Measurements from ENCODE around the gene IFNL1. TPM values are rescaled to one million over a fixed set of nuclear protein-coding genes. Genes with fewer than 3 reads are reported as not detected.

The IFNL1 gene
- total RNA-seq, 1 experiment from 2014 or later: 1.0 TPM

DNA sequence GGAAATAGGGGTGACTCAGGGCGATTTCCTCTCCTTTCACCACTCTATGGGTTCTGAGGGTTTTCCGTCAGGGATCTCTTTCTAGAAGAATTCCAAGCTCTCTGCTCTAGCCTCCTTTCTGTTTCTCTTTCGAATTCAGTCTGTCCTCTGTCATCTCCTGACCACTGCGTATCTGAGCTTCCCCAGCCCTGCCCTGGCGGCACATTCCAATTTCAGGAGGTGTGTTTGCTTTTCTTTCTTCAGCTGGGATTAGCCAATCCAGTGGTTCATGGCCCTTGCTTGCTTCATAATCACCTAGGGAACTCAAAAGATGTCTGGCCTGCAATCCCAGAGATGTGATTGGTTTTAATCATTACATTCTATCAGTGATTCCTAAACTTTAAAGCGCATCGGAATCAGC is 18.6 kb upstream of the IFNL1 start:
- no peak for TF ChIP-seq CTCF (IDR thresholded peaks at IDR 0.05; ENCODE audit: unreplicated experiment)
- DNase-seq: peak; percentile 57
- H3K36me3 Mint-ChIP-seq (ENCODE audit: insufficient read depth, unreplicated experiment): no peaks in the 10 kb centered on the region
- no peaks in the 10 kb centered on the region for H3K9me3 Mint-ChIP-seq (ENCODE audit: low read depth, unreplicated experiment)
- intact Hi-C loops (cut with micrococcal nuclease; ENCODE audit: unreplicated experiment): no loop called here
- CTCF ChIA-PET: no interaction called here
- no peak overlapping the region for H3K4me3 Mint-ChIP-seq (ENCODE audit: low read depth, unreplicated experiment)
- no peaks in the 10 kb centered on the region for H3K4me1 Mint-ChIP-seq (ENCODE audit: low read depth, unreplicated experiment)
- BruUV-seq (replicated peaks): no TSS peak
- peaks cover 44% of the 10 kb centered on the region for H3K27me3 Mint-ChIP-seq (ENCODE audit: unreplicated experiment)
- H3K27ac Mint-ChIP-seq (ENCODE audit: unreplicated experiment): no peak overlapping the region

DNA sequence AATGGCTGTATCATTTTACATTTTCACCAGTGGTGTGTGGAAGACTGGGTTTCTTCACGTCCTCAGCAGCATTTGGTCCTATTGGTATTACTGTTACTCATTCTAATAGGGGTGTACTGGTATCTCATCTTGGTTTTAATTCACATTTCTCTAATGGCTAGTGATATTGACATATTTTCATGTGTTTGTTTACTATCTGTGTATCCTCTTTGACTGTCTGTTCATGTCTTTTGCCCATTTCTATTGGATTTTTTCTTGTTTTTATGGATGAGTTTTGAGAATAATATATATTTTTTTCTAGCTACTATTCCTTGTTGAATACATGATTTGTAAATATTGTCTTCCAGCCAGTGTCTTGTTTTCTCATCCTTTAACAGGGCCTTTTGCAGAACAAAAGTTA is 14.2 kb upstream of the IFNL1 start:
- CTCF ChIA-PET: interaction anchor here (0.7 kb wide), 1 partner anchor 9 kb away, joined by 3 read pairs; no protein-coding TSS in a partner anchor
- intact Hi-C loops (cut with micrococcal nuclease; ENCODE audit: unreplicated experiment): no loop called here

GRCh38 chr19:39284032-39284431 is 12.2 kb upstream of the IFNL1 start:
- no peak for TF ChIP-seq CTCF (IDR thresholded peaks at IDR 0.05; ENCODE audit: unreplicated experiment)
- Mint-ChIP-seq H3K4me3 (ENCODE audit: low read depth, unreplicated experiment) (no peak overlapping the region), H3K9me3 (ENCODE audit: low read depth, unreplicated experiment) (peaks cover 6% of the 10 kb centered on the region), H3K4me1 (ENCODE audit: low read depth, unreplicated experiment) (no peaks in the 10 kb centered on the region), H3K27me3 (ENCODE audit: unreplicated experiment) (peaks cover 68% of the 10 kb centered on the region), H3K36me3 (ENCODE audit: insufficient read depth, unreplicated experiment) (no peaks in the 10 kb centered on the region), H3K27ac (ENCODE audit: unreplicated experiment) (no peak overlapping the region)
- CTCF ChIA-PET: no interaction called here
- intact Hi-C loops (cut with micrococcal nuclease; ENCODE audit: unreplicated experiment): no loop called here
- no TSS peak for BruUV-seq (replicated peaks)
- no peak for DNase-seq

More for the DNA sequence above, 14.2 kb upstream of the IFNL1 start:
- Mint-ChIP-seq H3K27me3 (ENCODE audit: unreplicated experiment) (peaks cover 56% of the 10 kb centered on the region), H3K27ac (ENCODE audit: unreplicated experiment) (no peak overlapping the region), H3K4me3 (ENCODE audit: low read depth, unreplicated experiment) (no peak overlapping the region), H3K36me3 (ENCODE audit: insufficient read depth, unreplicated experiment) (no peaks in the 10 kb centered on the region), H3K4me1 (ENCODE audit: low read depth, unreplicated experiment) (no peaks in the 10 kb centered on the region), H3K9me3 (ENCODE audit: low read depth, unreplicated experiment) (peaks cover 6% of the 10 kb centered on the region)
- no peak for DNase-seq
- TF ChIP-seq CTCF (IDR thresholded peaks at IDR 0.05; ENCODE audit: unreplicated experiment): no peak
- BruUV-seq (replicated peaks): no TSS peak

DNA sequence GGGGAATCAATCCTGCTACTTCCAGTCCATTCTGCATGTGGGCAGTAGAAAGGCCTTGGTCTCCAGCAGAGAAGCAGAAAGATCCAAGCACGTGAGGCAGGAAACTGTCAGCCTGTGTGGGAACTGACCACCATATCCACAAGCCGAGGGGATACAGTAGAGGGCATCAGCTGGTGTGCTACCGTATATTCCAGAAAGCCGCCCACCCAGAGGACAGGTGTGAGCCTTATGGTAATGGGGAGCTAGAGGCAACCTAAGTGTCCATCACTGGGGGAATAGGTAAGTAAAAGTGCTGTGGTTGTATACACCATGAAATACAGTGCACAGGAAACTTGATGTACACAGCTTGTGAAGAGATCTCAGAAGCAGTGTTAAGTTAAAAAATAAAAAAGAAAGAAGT is 2.8 kb upstream of the IFNL1 start:
- Mint-ChIP-seq H3K36me3 (ENCODE audit: insufficient read depth, unreplicated experiment) (no peaks in the 10 kb centered on the region), H3K9me3 (ENCODE audit: low read depth, unreplicated experiment) (no peaks in the 10 kb centered on the region), H3K4me3 (ENCODE audit: low read depth, unreplicated experiment) (no peak overlapping the region), H3K27me3 (ENCODE audit: unreplicated experiment) (peaks cover 83% of the 10 kb centered on the region), H3K4me1 (ENCODE audit: low read depth, unreplicated experiment) (no peaks in the 10 kb centered on the region), H3K27ac (ENCODE audit: unreplicated experiment) (no peak overlapping the region)
- intact Hi-C loops (cut with micrococcal nuclease; ENCODE audit: unreplicated experiment): no loop called here
- CTCF ChIA-PET: interaction anchor here (0.5 to 1.7 kb wide), 2 partner anchors 10 to 130 kb away, joined by 3 read pairs; no protein-coding TSS in a partner anchor
- no TSS peak for BruUV-seq (replicated peaks)
- no peak for DNase-seq
- no peak for TF ChIP-seq CTCF (IDR thresholded peaks at IDR 0.05; ENCODE audit: unreplicated experiment)
